ENCODE results near the gene SH2D1A.

SH2D1A gene

GRCh38 chrX:124421898-124422655 lies 75.7 kb downstream of the SH2D1A start:
- no peaks in the 10 kb centered on the region for H3K4me1 Mint-ChIP-seq (ENCODE audit: low read depth)
- peaks cover 4% of the 10 kb centered on the region for H3K36me3 Mint-ChIP-seq
- H3K27ac Mint-ChIP-seq = no peak overlapping the region
- no peaks in the 10 kb centered on the region for H3K9me3 Mint-ChIP-seq (ENCODE audit: low read depth)
- H3K27me3 Mint-ChIP-seq = no peaks in the 10 kb centered on the region
- no peak overlapping the region for H3K4me3 Mint-ChIP-seq

All from activated naive CD8-positive, alpha-beta T cell (primary cell).